SK-N-SH (cell line): Measurements from ENCODE around the gene DERL3. TPM values are rescaled to one million over a fixed set of nuclear protein-coding genes. Genes with fewer than 3 reads are reported as not detected.

Source experiments
- CTCF ChIA-PET: fragments of 300-600, 350-600 bp; formaldehyde crosslinking; extraction: SDS; loops from one replicate; lab custom pipeline; 2021; lab: Yijun Ruan, JAX
- POLR2A ChIA-PET: fragments of 350-600 bp; sonication (Branson Sonifier 250); formaldehyde crosslinking; extraction: SDS; loops from one replicate; lab custom pipeline; 2020; ENCODE audit warnings: antibody characterized with exemption, inconsistent platforms; lab: Yijun Ruan, JAX
- DNase-seq: peaks from one replicate; pipeline ENCODE4 v3.0.0; 2012
- H2AFZ ChIP-seq: fragments of 200-600 bp; sonication (generic); 2 replicates; pipeline ENCODE4 v1.8.1; 2016; ENCODE audit warnings: antibody characterized with exemption, mild to moderate bottlenecking, low read depth
- H3F3A ChIP-seq: fragments of 200-600 bp; sonication (generic); replicated peaks from 2 replicates; pipeline ENCODE3; 2016; ENCODE audit warnings: antibody characterized with exemption, mild to moderate bottlenecking; ENCODE audit not compliant: insufficient read depth
- H3K27ac ChIP-seq, 2 experiments: fragments of 200-500 bp in 1 of 2; fragments of 200-600 bp in 1 of 2; sonication (Bioruptor generic) in 1 of 2; sonication (generic), shearing (Covaris generic) in 1 of 2; 2 replicates each; pipeline versions ENCODE4 v1.5.1 to v1.6.1; 2014 to 2016; ENCODE audit warnings: low read depth in 2 of 2, inconsistent platforms in 1 of 2, low read length in 1 of 2, mild to moderate bottlenecking in 1 of 2, mixed read lengths in 1 of 2
- H3K27me3 ChIP-seq: fragments of 200-600 bp; sonication (generic), shearing (Covaris generic); 2 replicates; pipeline ENCODE4 v1.6.1; 2016; ENCODE audit warnings: mixed run types; ENCODE audit not compliant: insufficient read depth
- H3K36me3 ChIP-seq, 2 experiments: fragments of 200-500 bp in 1 of 2; fragments of 200-600 bp in 1 of 2; sonication (Bioruptor generic) in 1 of 2; sonication (generic) in 1 of 2; replicated peaks in 1 of 2; 2 replicates each; pipeline versions ENCODE3 to v1.5.1; 2014 to 2016; ENCODE audit warnings: low read length in 1 of 2, mild to moderate bottlenecking in 1 of 2; ENCODE audit not compliant: insufficient read depth in 2 of 2, control insufficient read depth in 1 of 2
- H3K4me1 ChIP-seq, 2 experiments: fragments of 200-500 bp in 1 of 2; fragments of 200-600 bp in 1 of 2; sonication (Bioruptor generic) in 1 of 2; sonication (generic), shearing (Covaris generic) in 1 of 2; 2 replicates each; pipeline versions ENCODE4 v1.5.1 to v1.6.1; 2014 to 2016; ENCODE audit warnings: low read depth in 1 of 2, low read length in 1 of 2, mixed run types in 1 of 2; ENCODE audit not compliant: insufficient read depth in 2 of 2, control insufficient read depth in 1 of 2
- H3K4me2 ChIP-seq: fragments of 200-600 bp; sonication (generic), shearing (Covaris generic); 2 replicates; pipeline ENCODE4 v1.6.1; 2017; ENCODE audit warnings: mixed run types
- H3K4me3 ChIP-seq, 2 experiments: fragments of 200-500 bp in 1 of 2; fragments of 200-600 bp in 1 of 2; sonication (Bioruptor generic) in 1 of 2; sonication (generic), shearing (Covaris generic) in 1 of 2; 2 replicates each; pipeline versions ENCODE4 v1.5.1 to v1.8.1; 2014 to 2016; ENCODE audit warnings: low read depth in 2 of 2, inconsistent platforms in 1 of 2, low read length in 1 of 2, mild to moderate bottlenecking in 1 of 2, mixed read lengths in 1 of 2, moderate library complexity in 1 of 2
- H3K79me2 ChIP-seq: fragments of 200-600 bp; sonication (generic); 2 replicates; pipeline ENCODE4 v1.8.1; 2017; ENCODE audit warnings: mild to moderate bottlenecking; ENCODE audit not compliant: insufficient read depth
- H3K9ac ChIP-seq: fragments of 200-600 bp; sonication (generic); 2 replicates; pipeline ENCODE4 v1.6.1; 2017; ENCODE audit warnings: mixed run types
- H3K9me2 ChIP-seq: fragments of 200-600 bp; sonication (generic); 2 replicates; pipeline ENCODE4 v1.6.1; 2017; ENCODE audit warnings: mixed run types
- H3K9me3 ChIP-seq: fragments of 200-600 bp; sonication (generic); 2 replicates; pipeline ENCODE4 v1.6.1; 2017; ENCODE audit warnings: mixed run types, mild to moderate bottlenecking, moderate library complexity
- H4K20me1 ChIP-seq: fragments of 200-600 bp; sonication (generic); 2 replicates; pipeline ENCODE4 v1.6.1; 2017; ENCODE audit warnings: mild to moderate bottlenecking, mixed run types; ENCODE audit not compliant: insufficient read depth
- FOXJ3 ChIP-seq: sonication (generic); formaldehyde crosslinking; IDR thresholded peaks from 2 replicates; pipeline ENCODE4 v1.5.1; 2020; ENCODE audit warnings: mild to moderate bottlenecking, missing genetic modification reagents
- JUND ChIP-seq: IDR thresholded peaks from 2 replicates; pipeline ENCODE4 v1.4.0; 2012
- MXI1 ChIP-seq: IDR thresholded peaks from 2 replicates; pipeline ENCODE4 v1.6.1; 2012; ENCODE audit warnings: mild to moderate bottlenecking, low read depth, low read length, improper control_type of control experiment
- NFIC ChIP-seq: IDR thresholded peaks from 2 replicates; pipeline ENCODE4 v1.4.0; 2012; ENCODE audit warnings: borderline replicate concordance
- NRF1 ChIP-seq: IDR thresholded peaks from 2 replicates; pipeline ENCODE4 v1.6.1; 2012; ENCODE audit warnings: low read depth, mild to moderate bottlenecking, low read length
- POLR2AphosphoS5 ChIP-seq: IDR thresholded peaks from 2 replicates; pipeline ENCODE4 v1.6.1; 2012; ENCODE audit warnings: low read depth, low read length
- RAD21 ChIP-seq: IDR thresholded peaks from 2 replicates; pipeline ENCODE4 v1.6.1; 2012; ENCODE audit warnings: mild to moderate bottlenecking, low read length
- RCOR1 ChIP-seq: fragments of 150-350 bp; IDR thresholded peaks from 2 replicates; pipeline ENCODE4 v1.6.1; 2017; ENCODE audit warnings: antibody characterized with exemption, low read length
- SMC3 ChIP-seq: IDR thresholded peaks from 2 replicates; pipeline ENCODE4 v1.6.1; 2012; ENCODE audit warnings: low read depth, low read length, improper control_type of control experiment
- TAF1 ChIP-seq: IDR thresholded peaks from 2 replicates; pipeline ENCODE4 v1.6.1; 2012; ENCODE audit warnings: low read depth, mild to moderate bottlenecking, low read length, moderate library complexity, borderline replicate concordance
- YY1 ChIP-seq: IDR thresholded peaks from 2 replicates; pipeline ENCODE4 v1.4.0; 2012; ENCODE audit warnings: low read depth, mild to moderate bottlenecking
- whole genome bisulfite sequencing: methylation state at CpG from one replicate; pipeline ENCODE4 v1.1.6; 2017; ENCODE audit warnings: low lambda C conversion rate; 5-methylcytosine and 5-hydroxymethylcytosine counted together
- polyA plus RNA-seq, 3 experiments: library from polyadenylated mRNA; depleted of rRNA; stranded (reverse); fragments of >200 nt; gene quantifications; 2 replicates each; pipeline ENCODE4 v1.2.3, GENCODE V29; 2012
- TF ChIP-seq, protein P1 (sequence below): IDR thresholded peaks from 2 replicates; pipeline ENCODE4; 2012
- TF ChIP-seq, protein P2 (sequence below): IDR thresholded peaks from 2 replicates; pipeline ENCODE4 v1.4.0; 2012; ENCODE audit warnings: low read depth, borderline replicate concordance
- TF ChIP-seq, protein P3 (sequence below): IDR thresholded peaks from 2 replicates; pipeline ENCODE4 v1.6.1; 2012; ENCODE audit warnings: mild to moderate bottlenecking, low read depth, low read length, moderate library complexity
- TF ChIP-seq, protein P4 (sequence below): fragments of 200-600 bp; sonication (generic); IDR thresholded peaks from 2 replicates; pipeline ENCODE4 v1.6.1; 2017; ENCODE audit warnings: antibody characterized with exemption, mild to moderate bottlenecking, moderate library complexity

Gene DERL3
- polyA plus RNA-seq, 1 of the 3 experiments (the other 2 are of a cell fraction) = not detected

DNA sequence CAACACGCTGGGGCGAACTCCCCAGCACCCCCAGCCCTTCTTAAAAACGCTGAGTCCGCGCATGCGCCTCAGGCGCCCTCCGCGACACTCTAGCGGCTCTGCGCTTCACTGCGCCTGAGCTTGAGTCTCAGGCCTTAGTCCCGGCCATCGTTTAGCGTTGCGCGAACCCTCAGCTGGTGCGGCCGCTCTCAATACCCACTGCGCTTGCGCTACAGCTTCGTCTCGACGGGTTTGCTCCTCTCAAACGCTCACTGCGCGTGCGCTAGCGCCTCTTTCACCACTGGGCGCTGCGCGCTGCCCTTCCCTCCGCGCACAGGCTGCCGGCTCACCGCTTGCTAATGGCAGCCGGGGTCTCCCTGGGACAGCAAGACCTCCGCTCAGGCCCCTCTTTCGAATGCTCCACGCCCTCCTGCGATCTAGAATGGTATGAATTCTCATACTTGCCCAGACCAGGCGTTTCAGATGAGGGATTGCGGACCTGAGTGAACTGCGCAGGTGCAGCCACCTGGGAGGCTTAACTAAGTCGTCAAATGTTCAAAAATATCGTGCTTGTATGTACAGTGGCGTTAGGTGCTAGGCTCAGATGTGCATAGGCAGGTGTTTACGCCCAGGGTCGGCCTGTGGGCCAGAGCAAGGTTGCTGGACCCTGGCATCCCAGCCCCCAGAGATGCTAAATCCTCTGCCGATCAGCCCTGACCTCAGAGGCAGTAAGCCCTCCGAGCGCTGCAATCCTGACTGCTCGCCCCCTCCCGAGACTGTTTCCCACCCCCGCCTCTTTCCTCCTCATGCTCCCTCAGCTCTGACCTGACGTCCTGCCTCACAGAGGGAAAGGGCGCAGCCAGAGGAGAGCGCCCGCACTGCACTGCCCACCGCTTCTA is 19.0 kb upstream of the DERL3 start, which contains the start of gene SLC2A11 (continued):
- TF ChIP-seq, protein P1, sequence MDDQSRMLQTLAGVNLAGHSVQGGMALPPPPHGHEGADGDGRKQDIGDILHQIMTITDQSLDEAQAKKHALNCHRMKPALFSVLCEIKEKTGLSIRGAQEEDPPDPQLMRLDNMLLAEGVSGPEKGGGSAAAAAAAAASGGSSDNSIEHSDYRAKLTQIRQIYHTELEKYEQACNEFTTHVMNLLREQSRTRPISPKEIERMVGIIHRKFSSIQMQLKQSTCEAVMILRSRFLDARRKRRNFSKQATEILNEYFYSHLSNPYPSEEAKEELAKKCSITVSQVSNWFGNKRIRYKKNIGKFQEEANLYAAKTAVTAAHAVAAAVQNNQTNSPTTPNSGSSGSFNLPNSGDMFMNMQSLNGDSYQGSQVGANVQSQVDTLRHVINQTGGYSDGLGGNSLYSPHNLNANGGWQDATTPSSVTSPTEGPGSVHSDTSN = no peak
- TF ChIP-seq, protein P2, sequence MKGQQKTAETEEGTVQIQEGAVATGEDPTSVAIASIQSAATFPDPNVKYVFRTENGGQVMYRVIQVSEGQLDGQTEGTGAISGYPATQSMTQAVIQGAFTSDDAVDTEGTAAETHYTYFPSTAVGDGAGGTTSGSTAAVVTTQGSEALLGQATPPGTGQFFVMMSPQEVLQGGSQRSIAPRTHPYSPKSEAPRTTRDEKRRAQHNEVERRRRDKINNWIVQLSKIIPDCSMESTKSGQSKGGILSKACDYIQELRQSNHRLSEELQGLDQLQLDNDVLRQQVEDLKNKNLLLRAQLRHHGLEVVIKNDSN = no peak
- TF ChIP-seq NFIC (no peak), RAD21 (peak; percentile 35), YY1 (peak; percentile 57)

DNA sequence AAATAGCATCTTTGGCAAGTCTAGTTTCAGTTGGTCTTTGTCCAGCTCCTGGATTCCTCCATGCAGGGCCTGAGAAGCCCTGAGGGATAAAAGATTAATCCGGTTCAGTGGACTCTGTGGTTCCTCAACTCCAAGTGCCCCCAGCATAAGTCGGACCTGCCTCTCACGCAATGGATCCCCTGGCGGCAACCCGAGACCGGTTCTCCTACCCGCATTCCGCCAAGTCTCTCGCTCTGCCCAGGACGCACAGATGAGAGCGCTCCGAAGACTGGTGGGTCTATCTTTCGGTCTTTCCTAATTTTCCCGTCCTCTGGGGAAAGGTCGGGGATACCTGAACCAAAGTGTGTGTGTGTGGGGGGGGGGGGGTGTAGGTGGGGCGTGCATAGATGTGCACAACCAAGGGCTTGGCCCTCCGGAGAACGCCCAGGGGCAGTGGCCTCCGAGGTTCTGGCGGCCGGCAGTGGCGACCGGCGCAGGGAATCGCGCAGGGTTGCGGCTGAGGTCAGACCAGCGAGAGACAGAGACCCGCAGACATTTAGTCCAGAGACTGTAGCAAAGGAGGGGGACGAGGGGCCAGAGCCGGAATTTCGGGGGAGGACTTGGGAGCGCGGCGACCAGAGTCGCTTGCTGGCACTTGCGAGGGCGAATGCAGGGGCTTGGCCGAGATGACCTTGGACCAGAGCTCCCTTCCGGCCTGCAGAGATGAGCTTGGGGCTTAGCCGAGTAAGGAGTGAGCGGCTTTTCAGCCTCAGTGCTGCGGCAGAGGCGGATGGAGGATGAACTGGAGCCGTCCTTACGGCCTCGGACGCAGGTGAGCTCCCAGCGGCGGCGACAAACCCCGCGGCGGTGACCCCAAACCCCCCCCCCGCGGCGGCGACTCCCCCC is 18.2 kb upstream of the DERL3 start:
- Histone ChIP-seq H3K9me2 (no peaks in the 10 kb centered on the region), H3K4me3 (peak overlapping the region; percentile 87 to 88), H3F3A (peaks cover 6% of the 10 kb centered on the region), H3K9me3 (no peaks in the 10 kb centered on the region), H3K4me1 (peaks cover 0 to 22% of the 10 kb centered on the region in 2 experiments; a peak in 2 of 4 replicates), H2AFZ (peak overlapping the region; percentile 91), H3K36me3 (no peaks in the 10 kb centered on the region), H4K20me1 (no peaks in the 10 kb centered on the region), H3K9ac (peak overlapping the region; percentile 72), H3K27ac (peak overlapping the region; percentile 59 to 97), H3K4me2 (peak overlapping the region; percentile 100), H3K27me3 (no peaks in the 10 kb centered on the region), H3K79me2 (no peaks in the 10 kb centered on the region)
- 7% methylated on average over 33 of the region's 58 CpGs for WGBS
- TF ChIP-seq SMC3 (no peak), FOXJ3 (CRISPR knock-in tag) (no peak), NRF1 (0 out of 2 replicates have a peak, but pooled peaks have one; percentile 12), MXI1 (no peak; the same call in 1 of the 2 replicates), POLR2AphosphoS5 (no peak), JUND (no peak), TAF1 (0 out of 2 replicates have a peak, but pooled peaks have one; percentile 2), RCOR1 (no peak)
- TF ChIP-seq, protein P3, sequence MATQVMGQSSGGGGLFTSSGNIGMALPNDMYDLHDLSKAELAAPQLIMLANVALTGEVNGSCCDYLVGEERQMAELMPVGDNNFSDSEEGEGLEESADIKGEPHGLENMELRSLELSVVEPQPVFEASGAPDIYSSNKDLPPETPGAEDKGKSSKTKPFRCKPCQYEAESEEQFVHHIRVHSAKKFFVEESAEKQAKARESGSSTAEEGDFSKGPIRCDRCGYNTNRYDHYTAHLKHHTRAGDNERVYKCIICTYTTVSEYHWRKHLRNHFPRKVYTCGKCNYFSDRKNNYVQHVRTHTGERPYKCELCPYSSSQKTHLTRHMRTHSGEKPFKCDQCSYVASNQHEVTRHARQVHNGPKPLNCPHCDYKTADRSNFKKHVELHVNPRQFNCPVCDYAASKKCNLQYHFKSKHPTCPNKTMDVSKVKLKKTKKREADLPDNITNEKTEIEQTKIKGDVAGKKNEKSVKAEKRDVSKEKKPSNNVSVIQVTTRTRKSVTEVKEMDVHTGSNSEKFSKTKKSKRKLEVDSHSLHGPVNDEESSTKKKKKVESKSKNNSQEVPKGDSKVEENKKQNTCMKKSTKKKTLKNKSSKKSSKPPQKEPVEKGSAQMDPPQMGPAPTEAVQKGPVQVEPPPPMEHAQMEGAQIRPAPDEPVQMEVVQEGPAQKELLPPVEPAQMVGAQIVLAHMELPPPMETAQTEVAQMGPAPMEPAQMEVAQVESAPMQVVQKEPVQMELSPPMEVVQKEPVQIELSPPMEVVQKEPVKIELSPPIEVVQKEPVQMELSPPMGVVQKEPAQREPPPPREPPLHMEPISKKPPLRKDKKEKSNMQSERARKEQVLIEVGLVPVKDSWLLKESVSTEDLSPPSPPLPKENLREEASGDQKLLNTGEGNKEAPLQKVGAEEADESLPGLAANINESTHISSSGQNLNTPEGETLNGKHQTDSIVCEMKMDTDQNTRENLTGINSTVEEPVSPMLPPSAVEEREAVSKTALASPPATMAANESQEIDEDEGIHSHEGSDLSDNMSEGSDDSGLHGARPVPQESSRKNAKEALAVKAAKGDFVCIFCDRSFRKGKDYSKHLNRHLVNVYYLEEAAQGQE = no peak
- TF ChIP-seq, protein P4, sequence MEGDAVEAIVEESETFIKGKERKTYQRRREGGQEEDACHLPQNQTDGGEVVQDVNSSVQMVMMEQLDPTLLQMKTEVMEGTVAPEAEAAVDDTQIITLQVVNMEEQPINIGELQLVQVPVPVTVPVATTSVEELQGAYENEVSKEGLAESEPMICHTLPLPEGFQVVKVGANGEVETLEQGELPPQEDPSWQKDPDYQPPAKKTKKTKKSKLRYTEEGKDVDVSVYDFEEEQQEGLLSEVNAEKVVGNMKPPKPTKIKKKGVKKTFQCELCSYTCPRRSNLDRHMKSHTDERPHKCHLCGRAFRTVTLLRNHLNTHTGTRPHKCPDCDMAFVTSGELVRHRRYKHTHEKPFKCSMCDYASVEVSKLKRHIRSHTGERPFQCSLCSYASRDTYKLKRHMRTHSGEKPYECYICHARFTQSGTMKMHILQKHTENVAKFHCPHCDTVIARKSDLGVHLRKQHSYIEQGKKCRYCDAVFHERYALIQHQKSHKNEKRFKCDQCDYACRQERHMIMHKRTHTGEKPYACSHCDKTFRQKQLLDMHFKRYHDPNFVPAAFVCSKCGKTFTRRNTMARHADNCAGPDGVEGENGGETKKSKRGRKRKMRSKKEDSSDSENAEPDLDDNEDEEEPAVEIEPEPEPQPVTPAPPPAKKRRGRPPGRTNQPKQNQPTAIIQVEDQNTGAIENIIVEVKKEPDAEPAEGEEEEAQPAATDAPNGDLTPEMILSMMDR = peak; percentile 22; the same call in 1 of the 2 replicates
- TF ChIP-seq, protein P2 = no peak
- CTCF ChIA-PET = interaction anchor here (0.8 to 3.2 kb wide), 18 partner anchors 8 to 338 kb away, joined by 3 to 35 read pairs (median 4); partner anchors contain the start of genes CHCHD10 and MIF
- DNase-seq = peak; percentile 63
- POLR2A ChIA-PET = interaction anchor here (0.6 to 1.6 kb wide), 9 partner anchors 9 to 108 kb away, joined by 3 to 15 read pairs (median 4); partner anchors contain the start of genes CHCHD10 and MIF
